Head of caudate nucleus (tissue), 42 donors: Measurements from ENCODE around the gene LAMB4.

Experiments
- DNase-seq, 42 donors: peaks; one replicate each; pipeline versions ENCODE4 v3.0.0 to v3.0.0-alpha.2; 2020 to 2021; ENCODE audit warnings: mixed read lengths in 7 of 42
- intact Hi-C: fragments of 100-400 bp; cut with DNase I; formaldehyde crosslinking; loops from one replicate; pipeline ENCODE4 v1.15.0; 2022

Gene LAMB4

DNA sequence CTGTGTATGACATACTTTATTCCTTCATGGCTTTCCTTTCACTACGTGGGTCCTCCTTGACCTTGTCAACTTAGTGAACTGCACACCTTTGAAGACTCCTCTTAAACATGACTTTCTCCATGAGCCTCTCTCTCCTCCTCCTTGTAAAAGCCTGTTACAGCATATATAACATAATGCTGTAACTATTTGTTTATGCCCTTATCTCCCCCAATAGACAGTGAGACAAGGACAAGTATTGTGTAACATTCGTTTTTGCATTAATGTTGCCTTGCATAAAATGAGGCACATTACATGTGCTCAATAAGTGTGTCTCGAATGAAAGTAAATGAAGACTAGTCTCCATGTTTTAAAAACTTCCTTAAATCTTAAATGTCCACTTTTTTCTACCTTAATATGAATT, 122.9 kb downstream of the LAMB4 start:
- intact Hi-C loops: no loop called here

GRCh38 chr7:108004220-108005142, 125.7 kb downstream of the LAMB4 start:
- intact Hi-C loops: no loop called here
- DNase-seq: no peak

More for the DNA sequence above, 122.9 kb downstream of the LAMB4 start:
- no peak for DNase-seq

DNA sequence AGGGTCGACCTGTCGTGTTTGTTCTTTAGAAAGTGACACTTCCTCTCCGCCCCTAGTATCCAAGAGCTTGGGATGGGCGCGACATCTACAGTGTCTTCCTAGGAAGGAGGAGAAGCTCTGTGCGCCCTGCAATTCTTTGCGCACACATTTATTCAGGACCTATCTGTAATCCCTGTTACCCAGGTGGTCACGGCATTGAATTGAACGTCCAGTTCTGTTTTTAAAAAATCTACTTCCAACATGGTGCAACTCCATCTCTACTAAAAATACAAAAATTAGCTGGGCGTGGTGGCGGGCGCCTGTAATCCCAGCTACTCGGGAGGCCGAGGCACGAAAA, 126.6 kb downstream of the LAMB4 start:
- intact Hi-C loops: no loop called here
- no peak for DNase-seq

DNA sequence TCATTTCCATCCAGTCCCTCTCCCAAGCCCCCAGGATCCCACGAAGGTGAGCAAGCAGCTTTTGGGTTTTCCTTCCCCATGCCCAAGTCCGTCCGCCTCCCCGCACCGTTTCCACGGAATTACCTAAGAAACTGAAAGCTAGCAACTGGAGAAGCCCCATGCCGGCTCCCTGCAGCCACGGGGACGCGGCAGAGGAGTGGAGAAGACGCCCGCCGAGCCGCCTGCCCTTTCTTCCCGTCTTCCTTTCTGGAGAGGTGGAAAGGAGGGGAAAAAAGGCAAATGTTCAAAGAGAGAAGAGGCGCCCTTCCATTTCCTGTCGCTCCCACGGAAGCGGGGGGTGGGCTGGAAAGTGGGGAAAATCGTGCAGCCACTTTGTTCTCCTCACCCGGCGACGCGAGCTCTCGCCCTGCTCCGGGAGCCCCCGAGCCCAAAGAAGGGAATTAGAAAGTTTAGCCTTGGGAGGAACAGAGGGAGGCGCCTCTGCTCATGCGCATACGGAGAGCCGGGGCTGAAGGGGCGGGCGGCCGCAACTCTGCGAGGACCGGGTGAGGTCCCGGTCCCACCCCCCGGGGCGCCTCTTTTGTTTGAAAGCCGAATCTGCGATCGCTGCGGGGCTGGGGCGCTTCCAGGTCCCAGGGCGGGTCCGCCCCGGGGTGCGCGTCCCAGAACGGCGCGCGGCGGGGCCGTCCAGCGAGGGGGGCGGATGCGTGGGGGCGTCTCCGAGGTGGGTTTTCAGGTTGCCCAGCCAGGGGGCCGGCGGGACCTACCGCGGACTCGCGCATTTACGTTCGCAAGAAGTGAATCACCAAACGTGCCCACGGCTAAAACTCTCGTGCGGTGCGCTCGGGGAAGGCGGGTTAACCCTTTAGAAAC, 127.2 kb downstream of the LAMB4 start, which contains the start of gene LAMB1:
Gene LAMB1 (minus strand): TSS at position 436 of the 873 bp plus-strand sequence. CDS start 276 bp downstream, at position 160.
- DNase-seq: peak in 40 of 42 donors; percentile 20 to 77 (median 56)

GRCh38 chr7:108001764-108002725, 128.1 kb downstream of the LAMB4 start:
- peak in 26 of 42 donors; percentile 9 to 56 (median 32) for DNase-seq
- intact Hi-C loops: no loop called here

More for the DNA sequence above, 127.2 kb downstream of the LAMB4 start, which contains the start of gene LAMB1:
- intact Hi-C loops: no loop called here

DNA sequence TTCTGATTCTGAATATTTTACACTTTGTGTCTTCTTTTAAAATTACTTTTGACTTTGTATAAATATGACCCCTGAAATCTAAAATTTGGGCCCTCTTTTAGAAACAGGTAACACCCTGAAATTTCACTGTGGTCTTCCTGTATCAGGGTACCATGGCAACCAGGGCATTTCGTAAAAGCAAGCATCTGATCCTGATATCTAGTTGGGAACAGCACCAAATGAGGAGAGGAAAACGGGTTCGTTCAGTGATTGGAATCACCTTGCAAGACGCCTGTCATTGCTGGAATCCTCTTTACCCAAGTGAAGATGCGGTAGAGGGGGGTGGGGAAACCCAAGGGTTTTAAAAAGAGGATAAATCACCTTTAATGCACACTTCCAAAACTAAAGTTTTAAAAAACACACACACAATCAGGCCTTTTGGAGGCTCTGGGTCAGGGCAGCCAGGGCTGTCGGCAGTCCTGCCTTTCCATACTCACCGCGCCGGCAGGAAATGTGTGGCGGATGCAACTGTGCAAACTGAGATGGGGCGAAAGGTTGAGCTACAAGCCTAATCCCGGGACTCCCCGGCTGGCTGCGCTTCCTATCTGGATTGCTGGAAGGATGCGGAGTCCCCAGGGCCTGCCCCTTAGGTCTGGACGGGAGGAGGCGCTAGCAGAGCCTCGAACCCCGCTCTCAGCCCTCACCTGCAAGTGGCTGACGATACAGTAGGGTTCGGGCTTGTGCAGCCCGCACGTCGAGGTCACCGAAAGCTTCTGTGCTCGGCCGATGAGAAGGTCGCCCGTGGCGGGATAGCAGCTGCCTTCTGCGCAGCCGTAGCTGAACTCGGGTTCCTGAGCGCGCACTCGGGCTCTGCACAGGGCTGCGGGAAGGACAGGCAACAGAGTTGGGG, 129.0 kb downstream of the LAMB4 start:
- intact Hi-C loops: no loop called here
- DNase-seq: peak in 7 of 42 donors; percentile 7 to 36 (median 18)

DNA sequence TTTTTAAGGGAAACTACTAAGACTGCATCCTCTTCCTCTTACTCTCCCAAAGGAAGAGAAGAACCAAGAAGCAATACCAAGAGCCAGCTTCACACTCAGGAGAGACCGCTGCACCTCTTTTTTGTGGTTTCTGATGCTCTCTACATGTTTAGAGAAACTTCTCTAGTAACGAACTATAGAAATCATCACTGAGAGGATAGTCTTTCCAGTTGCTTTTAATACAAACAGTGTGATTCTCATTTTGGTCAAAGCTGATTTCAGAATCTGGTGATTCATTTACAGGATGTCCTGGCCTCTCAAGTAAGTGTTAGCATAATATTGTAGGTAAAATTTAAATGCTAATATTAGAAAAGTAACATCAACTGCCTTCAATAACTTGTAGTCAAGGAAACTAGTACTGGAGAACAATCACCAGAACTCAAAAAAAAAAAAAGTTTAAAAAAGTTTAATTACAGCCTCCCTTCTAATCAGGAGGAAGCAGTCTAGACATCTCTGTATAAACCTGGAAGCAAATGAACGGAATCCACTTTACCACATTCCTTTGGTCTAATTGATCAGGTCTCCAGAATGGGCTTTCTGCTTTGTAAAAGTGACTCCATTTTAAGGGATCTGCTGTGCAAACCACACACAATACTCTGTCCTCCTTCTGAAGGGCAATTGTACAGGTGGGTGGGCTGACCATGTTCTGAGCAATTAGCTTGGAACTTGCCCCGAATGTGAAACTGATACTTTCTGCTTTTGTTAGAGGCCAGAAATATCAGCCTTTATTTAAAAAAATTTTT, 130.2 kb downstream of the LAMB4 start:
- intact Hi-C loops: no loop called here
- DNase-seq: no peak

- intact Hi-C loops: no loop called here
- DNase-seq: no peak
Measured at GRCh38 chr7:107998660-107999480, 131.3 kb downstream of the LAMB4 start.

- no peak for DNase-seq
Measured at GRCh38 chr7:107998150-107998549, 132.0 kb downstream of the LAMB4 start.

GRCh38 chr7:107996072-107996882, 133.9 kb downstream of the LAMB4 start:
- no peak for DNase-seq
- intact Hi-C loops: no loop called here

More at GRCh38 chr7:107998150-107998549, 132.0 kb downstream of the LAMB4 start:
- intact Hi-C loops: no loop called here

DNA sequence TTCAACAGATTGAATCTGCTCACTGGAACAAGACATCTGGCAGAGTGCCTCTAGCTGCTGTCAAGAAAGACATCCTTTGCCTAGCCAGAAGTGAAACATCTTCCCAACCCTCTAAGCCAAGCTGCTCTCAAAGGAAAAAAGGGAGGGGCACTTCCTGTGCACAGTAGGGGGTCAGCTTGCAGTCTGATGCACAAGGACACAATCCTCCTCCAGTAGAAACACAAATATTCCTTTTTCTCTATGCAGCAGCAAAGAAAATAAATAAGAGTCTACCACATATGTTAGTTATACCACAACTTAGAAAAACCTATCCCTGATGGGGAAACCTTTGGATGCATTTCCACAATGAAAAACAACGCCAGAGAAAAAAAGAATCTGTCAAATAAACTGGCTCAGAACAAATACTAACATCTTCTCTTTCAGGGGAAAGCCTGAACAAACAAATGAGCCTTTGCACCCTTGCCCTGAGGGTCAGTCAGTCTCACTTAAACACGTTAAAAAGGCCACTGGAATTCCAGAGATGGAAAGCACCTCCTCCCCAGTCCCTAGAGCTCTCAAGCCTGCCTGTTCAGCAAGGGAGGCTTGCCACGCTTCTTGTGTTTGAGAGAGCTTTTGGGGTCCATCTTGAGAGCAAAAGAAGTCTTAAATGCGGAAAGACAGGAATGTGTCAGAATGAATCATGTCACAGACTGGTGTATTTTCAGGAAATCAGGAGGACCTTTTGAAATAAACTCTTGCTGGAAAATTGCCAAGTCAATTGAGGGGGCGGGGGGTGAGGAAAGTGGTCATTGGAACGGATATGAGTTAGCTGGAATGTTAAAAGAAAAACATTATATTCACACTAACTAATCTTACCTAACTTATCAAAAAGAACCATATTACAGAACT, 134.7 kb downstream of the LAMB4 start:
- intact Hi-C loops: no loop called here
- DNase-seq: no peak

GRCh38 chr7:107994421-107995030, 135.6 kb downstream of the LAMB4 start:
- no peak for DNase-seq

GRCh38 chr7:107993891-107994291, 136.3 kb downstream of the LAMB4 start:
- DNase-seq: peak in 26 of 42 donors; percentile 7 to 79 (median 29)
- intact Hi-C loops: no loop called here

More at GRCh38 chr7:107994421-107995030, 135.6 kb downstream of the LAMB4 start:
- intact Hi-C loops: no loop called here
